HG02623 (cell line): ENCODE data around the gene YPEL5.

ENCODE experiments used
- ATAC-seq: cut with Tn5 transposase; IDR thresholded peaks from one replicate; pipeline ENCODE4 v1.9.1; 2021; ENCODE audit warnings: moderate library complexity; ENCODE audit not compliant: unreplicated experiment

The YPEL5 gene

DNA sequence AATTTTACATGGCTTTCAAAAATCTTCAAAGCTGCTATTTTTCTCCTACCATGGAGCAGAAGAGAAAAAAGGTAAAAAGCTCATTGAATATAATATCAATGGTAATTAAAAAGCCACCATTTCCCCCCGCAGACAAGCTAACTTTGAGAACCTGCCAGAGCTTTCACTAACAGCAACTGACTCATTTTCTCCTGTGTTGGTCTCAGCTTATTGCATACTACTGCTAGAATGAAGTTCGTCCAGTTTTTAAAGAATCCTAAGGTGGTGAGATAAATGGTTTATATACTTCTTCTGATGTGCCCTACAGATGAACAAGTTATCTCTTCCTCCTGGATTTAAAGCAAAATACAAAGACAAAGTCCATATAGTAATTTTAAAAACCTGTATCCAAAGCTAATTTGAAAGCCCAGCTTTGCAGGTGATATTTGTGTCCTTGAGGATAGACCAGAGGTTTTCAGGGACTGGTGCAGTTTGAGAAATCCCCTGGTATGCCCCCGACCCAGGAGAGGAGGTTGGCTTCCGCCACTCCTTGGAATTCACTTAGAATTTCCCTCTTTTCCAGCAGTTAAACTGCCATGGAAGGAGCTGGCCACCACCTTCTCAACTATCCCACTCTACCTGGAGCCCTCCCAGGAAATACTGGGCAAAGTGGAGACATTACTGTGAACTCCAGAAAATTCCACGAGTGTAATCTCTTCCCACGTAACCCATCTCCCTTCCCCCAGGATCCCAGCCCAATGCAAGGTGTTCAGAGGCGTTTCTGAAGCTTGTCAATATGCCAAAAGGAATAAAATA lies 17.5 kb downstream of the YPEL5 start:
- no peak for ATAC-seq

DNA sequence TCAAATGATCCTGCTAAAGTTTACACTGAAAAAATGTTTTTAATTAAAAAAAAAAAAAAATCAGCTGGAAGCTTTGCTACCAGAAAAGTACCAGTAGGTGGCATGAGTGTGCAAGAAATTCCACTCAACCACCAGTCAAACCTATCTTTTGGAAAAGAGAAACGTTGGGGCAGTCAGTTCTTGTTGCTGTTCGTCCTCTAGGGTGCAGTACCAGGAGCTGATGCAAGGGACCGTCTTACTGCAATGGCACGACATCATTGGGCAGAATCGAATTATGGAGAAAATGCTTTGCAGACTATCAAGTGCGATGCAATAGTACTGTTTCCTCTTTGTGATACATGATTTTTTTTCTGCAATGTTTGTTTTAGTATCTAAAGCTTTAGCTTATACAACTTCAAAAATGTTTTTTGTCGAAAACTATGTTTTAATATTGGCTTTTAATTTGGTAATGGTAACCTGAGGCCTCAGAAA lies 18.3 kb downstream of the YPEL5 start:
- ATAC-seq = peak; percentile 75

DNA sequence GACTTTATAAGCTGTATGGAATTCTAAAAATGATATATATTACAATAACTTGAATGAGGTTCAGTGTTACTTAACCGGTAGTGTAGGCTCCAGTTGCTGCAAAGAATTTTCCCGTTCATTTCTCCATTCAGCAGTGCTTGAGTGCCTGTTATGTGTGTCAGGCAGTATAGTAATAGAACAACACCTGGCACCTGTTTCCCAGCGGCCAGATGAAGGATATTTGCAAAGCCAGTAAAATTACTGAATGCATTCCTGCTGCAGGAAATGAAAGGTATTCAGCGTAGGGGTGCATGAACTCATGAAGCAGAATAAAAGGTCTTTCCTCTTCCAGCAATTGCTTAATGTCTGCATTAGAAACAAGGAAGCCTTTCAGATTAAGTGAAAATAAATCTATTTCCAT lies 18.8 kb downstream of the YPEL5 start:
- ATAC-seq = no peak

DNA sequence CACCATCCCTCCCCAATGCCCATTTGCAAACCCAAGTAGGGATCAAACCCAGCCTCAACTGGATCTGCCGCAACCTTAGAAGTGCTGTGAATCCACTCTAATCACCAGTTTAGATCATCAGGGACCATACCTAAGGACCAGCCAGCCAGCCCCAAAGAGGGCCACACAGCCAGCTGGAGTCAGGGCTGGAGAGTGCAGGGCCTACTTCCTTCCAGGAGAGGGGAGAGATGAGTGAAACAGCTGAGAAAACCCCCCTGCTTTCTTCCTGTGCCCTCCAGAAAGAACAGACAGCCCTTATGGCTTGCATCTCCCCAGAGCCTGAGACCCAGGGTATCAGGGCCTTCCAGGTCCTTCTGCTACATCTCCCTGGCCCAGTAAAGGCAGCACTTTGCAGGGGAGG lies 25.8 kb downstream of the YPEL5 start:
- no peak for ATAC-seq

DNA sequence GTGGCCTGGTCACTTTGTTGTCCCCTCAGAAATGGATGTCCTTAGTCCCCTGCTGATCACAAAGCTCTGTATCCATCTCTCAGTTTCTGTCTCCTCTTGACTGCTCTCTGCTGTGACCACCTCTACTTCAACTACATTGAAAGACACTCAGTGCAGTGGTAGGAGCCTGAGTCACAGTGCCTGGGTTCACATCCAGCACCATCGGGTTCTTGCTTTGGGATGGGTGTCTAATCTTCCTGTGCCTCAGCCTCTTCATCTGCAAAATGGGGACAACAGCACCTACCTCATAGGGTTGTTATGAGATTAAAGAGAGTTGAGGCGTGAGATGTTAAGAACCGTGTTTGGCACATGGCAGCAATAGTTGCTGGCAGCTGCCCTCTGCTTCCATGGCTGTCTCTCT lies 30.6 kb downstream of the YPEL5 start:
- ATAC-seq = no peak

DNA sequence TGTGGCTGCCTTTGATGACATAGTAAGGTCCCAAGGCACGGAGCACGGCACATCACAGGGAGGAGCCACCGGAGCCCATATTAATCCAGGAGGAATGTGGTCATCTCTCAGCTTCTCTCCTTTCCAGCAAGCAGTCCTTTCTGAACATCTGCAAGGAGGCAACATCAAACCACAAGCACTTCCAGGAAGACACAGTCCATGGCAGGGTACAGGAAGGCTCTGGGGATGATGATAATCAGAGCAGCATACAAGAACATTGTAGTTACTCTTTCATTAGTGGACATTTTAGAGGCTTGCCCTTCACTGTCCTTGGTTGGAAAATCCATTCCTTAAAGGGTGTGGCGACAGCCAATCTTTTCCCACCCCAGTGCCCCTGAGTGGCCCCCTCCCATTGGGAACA lies 31.1 kb downstream of the YPEL5 start:
- ATAC-seq = no peak

DNA sequence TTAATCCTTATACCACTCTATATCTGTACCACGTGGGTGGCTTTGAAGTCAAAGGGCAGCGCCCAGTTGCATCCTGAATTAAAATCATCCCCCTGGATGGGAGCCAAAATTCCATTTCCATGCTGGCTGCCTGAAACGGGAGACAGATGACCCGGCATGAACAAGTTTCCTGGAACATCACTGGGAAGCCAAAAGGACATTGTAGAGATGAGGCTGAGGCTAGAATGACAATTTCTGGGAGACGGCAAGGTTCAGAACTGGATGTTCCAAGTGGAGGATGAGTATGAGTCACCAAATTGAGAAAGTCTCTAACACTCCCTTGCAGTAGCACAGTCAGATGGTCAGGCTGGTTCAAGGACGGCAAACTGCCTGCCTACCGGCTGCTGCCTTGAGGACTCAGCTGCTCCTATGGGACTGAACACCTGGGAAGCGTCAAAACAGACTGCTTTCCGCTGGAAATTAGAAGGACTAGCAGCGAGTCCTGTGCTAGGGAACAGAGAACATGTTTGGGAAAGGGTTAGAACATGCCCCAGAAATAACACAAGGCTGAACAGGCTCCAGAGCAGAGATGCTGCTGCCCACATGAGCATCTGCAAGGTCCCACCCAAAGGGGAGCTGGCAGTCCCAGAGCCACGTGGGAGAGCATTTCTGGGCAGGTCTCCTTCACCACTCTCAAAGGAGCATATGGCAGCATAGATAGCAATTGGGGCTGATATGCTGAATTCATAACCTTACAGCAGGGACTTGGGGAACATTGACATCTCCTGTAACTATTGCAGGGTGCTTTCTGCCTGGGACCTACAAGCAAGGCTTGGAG lies 32.0 kb downstream of the YPEL5 start:
- no peak for ATAC-seq

DNA sequence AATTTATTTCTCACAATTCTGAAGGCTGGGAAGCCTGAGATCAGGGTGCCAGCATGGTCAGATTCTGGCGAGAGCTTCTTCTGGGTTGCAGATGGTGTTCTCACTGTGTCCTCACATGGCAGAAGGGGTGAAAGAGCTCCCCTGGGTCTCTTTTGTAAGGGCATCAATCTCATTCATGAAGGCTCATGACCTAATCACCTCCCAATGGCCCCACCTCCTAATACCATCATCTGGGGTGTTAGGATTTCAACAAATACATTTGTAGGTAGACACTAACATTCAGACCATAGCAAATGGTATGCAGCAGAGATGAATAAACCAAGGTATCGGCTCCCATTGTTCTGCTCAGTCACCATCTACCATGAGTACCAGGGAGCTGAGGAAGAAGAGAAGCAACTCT lies 32.7 kb downstream of the YPEL5 start:
- no peak for ATAC-seq

DNA sequence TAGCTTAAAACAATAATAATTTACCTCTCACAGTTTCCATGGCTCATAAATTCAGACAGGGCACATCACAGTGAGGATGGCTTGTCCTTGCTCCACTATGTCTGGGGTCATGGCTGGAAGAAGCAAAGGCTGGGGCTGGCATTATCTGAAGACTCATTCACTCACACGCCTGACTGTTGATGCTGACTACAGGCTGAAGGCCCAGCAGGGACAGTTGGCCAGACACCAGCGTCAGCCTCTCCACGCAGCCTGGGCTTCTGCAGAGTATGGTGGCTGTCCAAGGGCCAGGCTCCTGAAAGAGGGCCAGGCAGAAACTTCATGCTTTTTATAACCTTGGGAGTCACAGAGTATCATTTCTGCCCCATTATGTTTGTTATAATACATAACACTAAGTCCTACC lies 33.4 kb downstream of the YPEL5 start:
- no peak for ATAC-seq

DNA sequence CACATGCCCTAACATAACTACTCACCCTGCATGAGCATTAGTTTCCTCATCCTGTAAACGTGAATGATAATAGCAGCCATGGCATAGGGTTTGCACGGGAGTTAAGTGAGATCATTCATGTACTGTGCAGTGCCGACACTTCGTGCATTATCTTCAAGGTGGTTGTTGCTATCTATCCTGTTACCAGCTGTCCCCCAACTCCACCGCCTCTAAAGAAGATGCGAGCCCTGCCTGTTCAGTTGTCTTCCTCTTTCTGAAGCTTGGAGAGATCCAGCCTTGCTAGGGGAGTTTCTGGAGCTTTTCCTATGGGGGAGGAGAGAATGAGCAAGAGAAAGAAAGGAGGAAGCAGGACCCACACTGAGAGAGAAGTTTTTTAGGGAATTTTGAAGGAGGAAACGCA lies 34.4 kb downstream of the YPEL5 start:
- no peak for ATAC-seq

DNA sequence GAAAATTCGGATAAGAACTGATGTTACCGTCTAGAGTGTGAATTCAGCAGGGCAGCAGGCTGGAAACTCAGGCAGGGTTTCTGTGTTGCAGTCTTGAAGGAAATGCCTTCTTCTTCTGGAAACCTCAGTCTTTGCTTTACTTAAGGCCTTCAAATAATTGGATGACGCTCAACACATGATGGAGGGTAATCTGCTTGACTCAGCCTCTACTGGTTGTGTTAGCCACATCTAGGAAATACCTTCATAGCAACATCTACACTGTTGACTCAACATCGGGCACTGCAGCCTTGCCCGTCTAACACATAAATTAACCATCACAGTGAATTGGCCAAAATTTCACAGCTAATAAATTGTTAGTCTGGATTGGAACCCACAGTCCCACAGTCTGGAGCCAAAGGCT lies 37.2 kb downstream of the YPEL5 start:
- no peak for ATAC-seq

DNA sequence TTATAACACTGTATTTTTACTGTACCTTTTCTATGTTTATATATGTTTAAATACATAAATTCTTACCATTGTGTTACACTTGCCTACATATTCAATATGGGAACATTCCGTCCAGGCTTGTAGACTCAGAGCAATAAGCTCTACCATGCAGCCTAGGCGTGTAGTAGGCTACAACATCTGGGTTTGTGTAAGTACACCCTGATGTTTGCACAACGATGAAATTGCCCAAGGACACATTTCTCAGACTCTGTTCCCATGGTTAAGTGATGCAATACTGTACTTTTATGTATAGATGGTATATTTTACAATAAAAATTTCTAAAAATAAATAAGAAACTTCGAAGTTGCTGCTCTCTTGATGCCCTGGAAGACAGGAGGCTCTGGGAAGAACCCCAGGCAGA lies 38.4 kb downstream of the YPEL5 start:
- no peak for ATAC-seq

DNA sequence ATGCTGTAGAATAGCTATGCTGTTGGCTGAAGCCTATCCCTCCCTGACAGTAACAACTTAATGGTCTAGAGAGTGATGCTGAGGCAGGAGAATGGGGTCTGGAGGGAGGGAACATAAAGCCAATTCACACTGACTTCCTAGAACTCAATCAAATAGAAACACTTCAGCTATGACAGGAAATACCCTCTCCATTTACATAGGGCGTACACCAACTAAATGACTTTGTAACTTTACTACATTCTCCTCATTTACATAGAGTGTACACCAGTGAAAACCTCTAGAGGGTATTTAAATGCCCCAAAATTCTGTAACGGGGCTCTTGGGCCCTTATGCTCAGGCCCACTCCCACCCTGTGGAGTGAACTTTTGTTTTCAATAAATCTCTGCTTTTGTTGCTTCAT lies 41.5 kb downstream of the YPEL5 start:
- no peak for ATAC-seq

DNA sequence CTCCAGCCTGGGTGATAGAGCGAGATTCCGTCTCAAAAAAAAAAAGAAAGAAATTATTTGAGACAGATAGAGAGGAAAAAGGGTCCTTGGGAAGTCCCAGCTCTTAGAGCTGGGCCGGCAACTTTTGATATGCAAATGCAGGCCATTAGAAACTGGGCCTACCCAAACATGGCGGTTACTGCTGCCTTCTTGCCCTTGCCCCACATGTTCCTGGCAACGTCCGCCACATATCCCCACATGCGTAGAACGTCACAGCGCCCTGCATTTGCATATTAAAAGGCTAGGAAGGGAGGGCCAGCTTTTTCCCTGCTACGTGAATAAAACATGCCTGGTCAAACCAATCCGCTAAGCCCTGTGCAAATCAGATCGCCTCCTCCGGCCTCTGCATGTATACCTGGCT lies 43.8 kb downstream of the YPEL5 start:
- no peak for ATAC-seq

DNA sequence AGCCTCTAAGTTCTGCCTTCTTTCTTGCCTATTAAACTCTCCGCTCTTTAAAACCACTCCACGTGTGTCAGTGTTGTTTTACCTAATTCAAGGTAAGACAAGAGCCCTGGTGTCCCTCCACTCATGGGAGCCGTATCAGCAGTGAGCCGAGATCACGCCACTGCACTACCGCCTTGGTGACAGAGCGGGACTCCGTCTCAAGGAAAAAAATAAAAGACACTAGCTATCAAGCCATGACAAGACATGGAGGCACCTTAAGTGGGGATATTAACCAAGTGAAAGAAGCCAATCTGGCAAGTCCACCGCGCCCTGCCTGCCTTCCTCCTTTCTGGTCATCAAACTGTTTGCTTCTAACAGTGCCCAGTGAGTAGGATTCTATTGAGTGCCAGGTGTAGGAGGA lies 44.3 kb downstream of the YPEL5 start:
- ATAC-seq = no peak

DNA sequence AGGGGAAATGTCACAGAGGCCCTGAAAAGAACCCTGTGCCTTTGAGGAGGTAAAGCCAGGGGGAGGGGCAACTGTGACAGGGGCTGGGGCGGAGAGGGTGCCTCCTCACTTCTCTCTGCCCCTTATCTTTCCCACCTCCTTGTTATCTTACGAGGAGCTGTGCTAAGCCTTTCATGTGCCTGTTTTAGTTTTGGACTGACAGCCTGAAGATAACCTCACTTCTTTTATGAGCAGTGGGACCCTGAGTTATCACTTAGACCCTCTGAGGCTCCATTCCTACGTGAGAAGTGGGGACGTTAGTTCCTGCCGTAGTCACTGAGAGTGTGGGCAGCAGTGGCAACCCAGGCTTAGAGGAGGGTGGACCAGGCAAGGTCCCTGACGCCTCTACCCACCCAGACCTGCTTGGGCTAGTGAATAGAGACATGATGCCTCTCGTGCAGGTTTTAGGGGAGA lies 45.0 kb downstream of the YPEL5 start:
- no peak for ATAC-seq

DNA sequence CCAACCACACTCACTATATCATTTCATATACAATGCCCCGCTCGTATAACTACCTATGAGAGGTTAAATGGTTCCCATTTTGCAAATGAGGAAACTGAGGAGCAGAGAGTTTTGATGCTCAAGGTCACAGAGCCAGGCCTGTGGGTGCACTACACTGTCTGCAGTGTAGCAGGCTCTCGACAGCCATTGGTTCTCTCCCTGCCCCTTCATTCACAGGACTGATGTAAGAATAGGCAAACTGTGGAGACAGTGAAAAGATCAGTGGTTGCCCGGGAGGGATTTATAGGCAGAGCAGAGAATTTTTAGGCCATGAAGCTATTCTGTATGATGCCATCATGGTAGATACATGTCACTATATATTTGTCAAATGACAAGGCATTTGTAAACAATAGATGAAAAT lies 45.5 kb downstream of the YPEL5 start:
- ATAC-seq = no peak

DNA sequence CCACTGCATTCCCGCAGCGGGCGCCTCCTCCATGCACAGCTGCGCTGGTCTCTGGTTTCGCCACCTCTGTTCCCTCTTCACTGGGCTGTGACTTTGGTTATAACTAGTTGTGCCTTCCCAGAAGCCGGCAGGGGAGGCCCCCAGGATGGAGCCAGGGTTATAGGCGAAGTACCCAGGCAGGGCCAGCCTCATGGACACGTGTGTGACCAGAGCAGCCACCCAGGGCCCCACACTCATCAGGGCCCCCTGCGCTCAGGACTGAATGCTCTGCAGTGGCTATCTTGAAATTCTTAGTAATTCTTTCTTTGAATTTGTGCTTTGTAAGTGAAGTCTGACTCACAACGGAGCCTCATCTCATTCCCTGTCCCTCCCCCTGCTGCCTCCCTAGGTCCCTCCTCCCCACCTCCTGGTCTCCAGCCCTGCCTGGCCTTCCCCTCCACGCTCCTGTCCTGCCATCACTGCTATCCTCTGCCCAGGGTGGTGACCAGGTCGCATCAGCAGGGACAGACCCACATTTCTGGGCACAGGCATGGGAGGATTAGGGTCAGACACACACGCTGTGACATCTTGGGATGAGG lies 46.4 kb downstream of the YPEL5 start:
- ATAC-seq = no peak

DNA sequence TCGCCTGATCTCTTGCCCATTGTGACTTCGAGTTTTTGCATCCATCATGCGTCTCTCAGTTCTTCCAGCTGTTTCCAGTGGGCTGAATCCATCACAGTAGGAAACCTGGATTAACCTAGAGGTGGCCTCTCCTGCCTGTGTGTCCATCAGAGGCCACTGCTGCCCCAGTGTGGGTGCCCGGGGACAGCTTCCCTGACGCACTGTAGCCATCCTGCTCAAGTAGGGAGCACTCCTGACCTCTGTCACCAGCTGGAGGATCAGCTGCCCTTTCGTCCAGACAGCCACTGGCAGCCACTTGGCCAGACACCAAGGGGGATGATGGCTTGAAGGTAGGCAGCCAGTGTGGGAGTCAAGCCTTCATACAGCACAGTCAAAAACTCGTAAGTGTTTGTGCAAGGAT lies 47.6 kb downstream of the YPEL5 start:
- no peak for ATAC-seq

DNA sequence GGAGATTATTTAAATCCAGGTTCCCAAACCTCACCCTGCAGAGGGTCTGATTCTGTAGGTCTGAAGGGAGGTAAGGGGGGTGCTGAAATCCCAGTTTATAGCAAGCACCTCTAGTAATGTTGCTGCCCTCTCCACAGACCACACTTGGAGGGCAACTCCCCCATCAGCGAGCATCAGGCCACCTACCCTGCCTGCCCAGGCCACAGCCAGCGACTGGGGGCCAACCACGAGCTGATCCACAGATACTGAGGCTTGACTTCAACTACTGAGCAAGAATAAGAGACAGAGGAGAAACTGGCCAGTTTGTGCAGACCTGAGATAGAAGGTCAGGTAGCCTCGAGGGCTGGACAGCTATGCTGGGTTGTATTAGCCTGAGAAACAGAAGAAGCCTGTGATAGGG lies 48.2 kb downstream of the YPEL5 start:
- ATAC-seq = no peak

DNA sequence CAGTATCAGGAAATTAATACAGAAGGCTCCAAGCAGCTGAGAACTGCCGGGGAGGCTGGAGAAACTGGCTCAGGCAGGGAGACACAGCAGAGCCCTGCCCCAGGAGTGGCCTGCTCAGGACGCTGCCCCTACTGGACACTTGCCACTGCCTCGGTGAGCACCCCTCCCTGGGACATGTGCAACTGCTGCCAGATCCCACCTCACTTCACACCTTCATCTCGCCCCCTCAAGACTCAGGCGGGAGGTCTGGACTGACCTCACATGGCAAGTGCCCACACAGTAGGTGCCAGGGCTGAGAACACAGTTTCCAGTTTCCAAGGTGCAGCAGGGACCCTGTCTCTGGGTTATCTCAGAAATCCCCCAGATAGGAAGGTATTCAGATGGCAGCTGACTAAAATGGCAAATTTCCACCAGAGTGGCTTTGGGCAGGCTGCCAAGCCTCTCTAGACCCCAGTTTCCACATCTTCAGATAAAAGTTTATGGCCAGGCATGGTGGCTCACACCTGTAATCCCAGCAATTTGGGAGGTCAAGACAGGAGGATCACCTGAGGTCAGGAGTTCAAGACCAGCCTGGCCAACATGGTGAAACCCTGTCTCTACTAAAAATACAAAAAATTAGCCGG lies 50.9 kb downstream of the YPEL5 start:
- no peak for ATAC-seq
